HG02588 (cell line): ENCODE measurements around the gene ZNF302.
"Not testable (repeated sequence)": the region's sequence is repeated elsewhere in the genome, so short reads cannot be mapped to it uniquely, and the experiment has no call there.

ENCODE experiments used
- ATAC-seq: cut with Tn5 transposase; IDR thresholded peaks from one replicate; pipeline ENCODE4 v1.9.1; 2021; ENCODE audit warnings: mild to moderate bottlenecking, moderate library complexity; ENCODE audit not compliant: unreplicated experiment

The ZNF302 gene

GRCh38 chr19:34671972-34672371 is 5.5 kb upstream of the ZNF302 start:
- no peak for ATAC-seq

- ATAC-seq = no peak
These were observed 3.9 kb upstream of the ZNF302 start for GRCh38 chr19:34673590-34673989.

GRCh38 chr19:34675250-34675649 is 2.2 kb upstream of the ZNF302 start:
- ATAC-seq = no peak

- ATAC-seq = no peak
These were observed 1.6 kb upstream of the ZNF302 start for GRCh38 chr19:34675919-34676318.

DNA sequence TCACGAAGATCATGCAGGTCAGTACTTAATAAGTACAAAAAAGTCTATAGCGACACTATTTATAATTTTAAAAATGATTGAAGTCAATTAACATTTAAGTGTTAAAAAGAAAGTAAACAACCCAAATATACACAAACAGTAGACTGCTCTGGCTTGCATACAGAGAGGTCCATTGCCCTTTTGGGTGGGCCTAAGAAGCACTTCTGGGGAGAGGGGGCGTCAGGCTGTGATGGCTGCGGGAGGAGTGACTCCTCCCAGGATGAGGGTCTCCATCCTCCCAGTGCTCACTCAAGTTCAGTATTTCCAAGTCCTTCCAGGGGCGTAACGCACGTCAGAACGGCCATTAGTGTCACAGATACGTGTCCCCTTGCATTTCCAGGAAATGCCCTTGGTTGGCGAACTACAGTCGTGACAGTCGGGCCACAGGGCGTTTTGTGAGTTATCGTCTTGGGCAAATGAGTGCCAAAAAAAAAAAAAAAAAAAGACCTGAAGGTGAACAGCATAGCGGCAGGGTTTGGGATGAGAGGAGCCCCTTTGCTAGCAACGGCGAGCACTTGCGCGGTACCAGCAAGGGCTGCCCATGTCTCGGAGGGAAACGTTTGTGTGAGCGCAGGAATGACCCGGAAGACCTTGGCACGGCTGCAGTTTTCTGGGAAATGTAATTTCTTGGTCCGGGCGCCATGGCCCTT is 637 bp upstream of the ZNF302 start, which contains the start of gene SCGB2B2:
SCGB2B2 (minus strand) TSS at position 463 of the 689 bp plus-strand sequence. CDS start 82,596 bp downstream, outside the sequence.
- ATAC-seq = peak; percentile 46

GRCh38 chr19:34678085-34678412 is 571 bp downstream of the ZNF302 start:
- ATAC-seq = no peak

GRCh38 chr19:34678421-34678820 is 943 bp downstream of the ZNF302 start:
- ATAC-seq = no peak

DNA sequence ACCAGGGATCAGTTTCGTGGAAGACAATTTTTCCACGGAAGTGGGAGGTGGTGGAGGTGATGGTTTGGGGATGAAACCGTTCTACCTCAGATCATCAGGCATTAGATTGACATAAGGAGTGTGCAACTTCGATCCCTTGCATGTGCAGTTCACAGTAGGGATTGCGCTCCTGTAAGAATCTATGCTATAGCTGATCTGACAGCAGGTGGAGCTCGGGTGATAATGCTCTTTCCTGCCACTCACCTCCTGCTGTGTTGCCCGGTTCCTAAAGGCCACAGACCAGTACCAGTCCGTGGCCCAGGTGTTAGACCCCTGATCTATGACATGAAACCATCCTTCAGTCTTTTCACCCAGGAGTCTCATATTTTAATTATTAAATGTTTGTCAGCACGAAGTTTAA is 4.0 kb downstream of the ZNF302 start:
- ATAC-seq = no peak

GRCh38 chr19:34685266-34685665 is 7.8 kb downstream of the ZNF302 start:
- ATAC-seq = not testable (repeated sequence)

GRCh38 chr19:34686455-34686854 is 9.0 kb downstream of the ZNF302 start:
- no peak for ATAC-seq

DNA sequence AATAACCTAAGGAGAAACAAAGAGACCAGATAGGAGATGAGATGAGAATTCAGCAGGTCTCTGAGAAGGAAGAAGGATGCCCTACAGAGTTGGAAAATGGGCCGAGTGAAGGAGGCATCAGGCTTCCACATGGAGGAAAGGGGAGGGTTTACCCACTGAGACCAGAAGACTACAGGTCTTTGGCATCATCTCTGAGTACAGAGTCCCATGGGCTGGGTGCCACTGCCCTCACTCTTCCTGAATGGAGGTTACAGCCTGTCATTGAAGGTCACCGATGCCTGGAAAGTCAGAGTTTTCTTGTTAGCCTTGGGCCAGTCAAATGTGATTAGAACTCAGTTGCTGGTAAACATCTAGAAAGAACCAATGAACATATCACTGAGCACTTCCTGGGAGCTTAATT is 9.9 kb downstream of the ZNF302 start:
- no peak for ATAC-seq

DNA sequence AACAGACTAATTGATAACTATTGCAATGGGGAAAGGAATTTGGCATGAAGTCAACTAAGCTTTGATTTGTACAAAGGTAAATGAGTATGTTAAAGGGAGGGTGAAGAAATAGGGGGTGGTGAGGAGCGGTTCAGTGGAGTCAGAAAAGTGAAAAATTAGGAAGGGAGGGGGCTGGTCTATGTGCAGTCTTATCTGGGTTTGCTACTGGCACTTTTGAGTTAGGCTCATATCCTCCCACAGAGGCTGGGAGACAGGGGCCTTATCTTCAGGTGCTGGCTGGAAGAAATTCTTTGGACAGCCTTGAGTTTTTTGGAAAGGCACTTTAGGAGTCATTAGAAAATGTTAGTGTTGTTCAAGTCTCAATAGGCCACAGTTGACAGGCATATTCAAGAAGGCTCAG is 11.1 kb downstream of the ZNF302 start:
- ATAC-seq = no peak

GRCh38 chr19:34690372-34690771 is 12.9 kb downstream of the ZNF302 start:
- no peak for ATAC-seq

- ATAC-seq = no peak
These were observed 15.1 kb downstream of the ZNF302 start for GRCh38 chr19:34692549-34692948.

GRCh38 chr19:34707661-34708060 is 30.2 kb downstream of the ZNF302 start:
- no peak for ATAC-seq

GRCh38 chr19:34711890-34712289 is 34.4 kb downstream of the ZNF302 start:
- no peak for ATAC-seq

GRCh38 chr19:34712395-34713261 is 35.1 kb downstream of the ZNF302 start:
- no peak for ATAC-seq

DNA sequence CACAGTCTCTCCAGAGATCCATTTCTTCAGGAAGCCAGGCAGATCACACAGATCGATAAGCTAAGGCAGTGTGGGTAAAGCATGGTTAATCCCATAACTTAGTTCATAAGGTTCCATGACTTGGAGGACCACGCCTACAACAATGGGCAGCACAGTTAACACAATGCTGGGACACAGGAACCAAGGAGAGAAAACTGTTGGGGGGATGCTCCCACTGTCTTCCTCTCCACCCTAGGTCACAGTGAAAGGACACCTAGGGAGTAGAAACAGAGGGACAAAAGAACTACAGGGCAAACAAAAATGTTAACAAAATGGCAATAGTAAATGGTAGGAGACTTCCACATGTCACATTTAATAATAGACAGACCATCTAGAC is 35.8 kb downstream of the ZNF302 start:
- no peak for ATAC-seq

GRCh38 chr19:34715357-34715756 is 37.9 kb downstream of the ZNF302 start:
- no peak for ATAC-seq

GRCh38 chr19:34722353-34722752 is 44.9 kb downstream of the ZNF302 start:
- ATAC-seq = no peak

- no peak for ATAC-seq
These were observed 47.9 kb downstream of the ZNF302 start for GRCh38 chr19:34725400-34725799.
